HG03354 (cell line): ENCODE measurements around the gene SKP1.
"Not testable (repeated sequence)": the region's sequence is repeated elsewhere in the genome, so short reads cannot be mapped to it uniquely, and the experiment has no call there.

Experiments
- ATAC-seq: cut with Tn5 transposase; IDR thresholded peaks from one replicate; pipeline ENCODE4 v1.9.1; 2021; ENCODE audit warnings: mild to moderate bottlenecking; ENCODE audit not compliant: unreplicated experiment, poor library complexity, severe bottlenecking

The SKP1 gene

DNA sequence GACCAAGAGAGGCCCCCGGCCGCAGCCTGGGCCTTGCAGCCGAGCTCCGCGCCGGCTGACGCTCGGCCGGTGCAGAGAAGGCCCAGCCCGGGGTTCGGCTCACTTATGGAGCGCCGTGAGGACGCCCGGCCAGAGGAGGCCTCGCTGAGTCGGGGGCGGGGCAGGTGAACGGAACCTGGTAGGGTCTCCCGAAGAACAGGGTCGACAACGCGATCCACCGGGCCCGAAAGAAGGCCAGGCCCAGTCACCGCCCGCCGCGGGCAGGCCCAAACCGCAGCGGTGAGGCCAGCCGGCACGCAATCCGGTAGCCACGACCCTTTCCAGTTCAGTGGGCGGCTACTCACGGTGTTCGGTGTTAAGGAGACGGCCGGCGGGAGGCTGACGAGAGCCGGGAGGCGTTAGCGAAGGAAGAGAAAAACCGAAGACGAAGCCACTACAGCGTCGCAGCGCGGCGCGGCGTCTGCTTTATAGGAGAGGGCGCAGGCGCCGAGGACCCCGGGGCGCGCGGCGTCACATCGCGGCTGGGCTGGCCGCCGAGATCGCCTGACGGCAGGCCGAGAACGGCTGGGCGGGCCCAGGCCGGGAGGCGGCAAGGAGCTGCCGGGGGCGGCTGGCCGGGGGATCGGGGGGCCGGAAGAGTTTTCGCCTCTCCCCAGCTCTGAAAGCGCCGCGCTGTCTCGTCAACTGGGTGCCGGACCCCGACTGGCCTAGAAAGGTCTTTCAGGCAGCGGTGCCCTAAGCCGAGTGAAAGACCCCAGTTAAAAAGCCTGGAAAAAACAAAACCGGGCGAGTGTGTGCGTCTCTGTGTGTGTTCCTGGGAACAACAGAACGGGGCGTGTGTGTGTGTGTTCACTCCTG lies at the start of gene SKP1:
Gene SKP1, minus strand, starts transcription at position 440 of the 858 bp plus-strand sequence. CDS start 2,928 bp downstream, outside the sequence.
- ATAC-seq: peak; percentile 81

DNA sequence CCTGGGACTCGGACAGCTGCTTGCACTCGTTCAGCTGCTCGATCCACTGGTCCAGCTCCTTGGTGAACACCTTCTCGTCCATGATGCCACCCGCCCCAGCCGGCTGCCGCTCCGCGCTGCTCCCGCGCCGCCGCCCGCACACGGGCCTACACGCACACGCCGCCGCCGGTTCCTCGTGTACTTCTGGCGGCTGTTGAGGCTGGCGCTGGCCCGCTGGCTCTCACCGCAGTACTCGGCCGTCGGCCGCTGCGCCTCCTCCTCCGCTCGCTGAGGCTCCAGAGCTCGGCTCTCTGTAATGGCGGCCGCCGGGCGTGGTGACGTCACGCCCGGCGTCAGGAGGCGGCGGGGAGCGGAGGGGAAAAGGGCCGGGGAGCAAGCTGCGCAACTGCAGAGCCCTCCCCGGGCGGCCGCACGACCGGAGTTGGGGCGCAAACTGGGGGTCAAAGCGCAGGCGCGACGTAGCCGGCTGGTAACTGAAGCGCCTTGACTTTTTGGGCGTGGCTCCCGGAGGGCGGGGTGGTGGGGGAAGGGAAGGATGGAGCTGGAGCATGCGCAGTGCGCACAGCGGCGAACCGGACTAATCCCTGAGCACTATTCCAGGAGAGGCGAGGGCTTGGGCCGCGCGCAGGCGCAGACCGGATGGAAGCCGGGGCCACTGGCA lies 49.2 kb upstream of the SKP1 start, which contains the start of gene PPP2CA:
Gene PPP2CA, minus strand, starts transcription at position 294 of the 661 bp plus-strand sequence. Its CDS starts 212 bp downstream, at position 82.
- peak; percentile 78 for ATAC-seq

DNA sequence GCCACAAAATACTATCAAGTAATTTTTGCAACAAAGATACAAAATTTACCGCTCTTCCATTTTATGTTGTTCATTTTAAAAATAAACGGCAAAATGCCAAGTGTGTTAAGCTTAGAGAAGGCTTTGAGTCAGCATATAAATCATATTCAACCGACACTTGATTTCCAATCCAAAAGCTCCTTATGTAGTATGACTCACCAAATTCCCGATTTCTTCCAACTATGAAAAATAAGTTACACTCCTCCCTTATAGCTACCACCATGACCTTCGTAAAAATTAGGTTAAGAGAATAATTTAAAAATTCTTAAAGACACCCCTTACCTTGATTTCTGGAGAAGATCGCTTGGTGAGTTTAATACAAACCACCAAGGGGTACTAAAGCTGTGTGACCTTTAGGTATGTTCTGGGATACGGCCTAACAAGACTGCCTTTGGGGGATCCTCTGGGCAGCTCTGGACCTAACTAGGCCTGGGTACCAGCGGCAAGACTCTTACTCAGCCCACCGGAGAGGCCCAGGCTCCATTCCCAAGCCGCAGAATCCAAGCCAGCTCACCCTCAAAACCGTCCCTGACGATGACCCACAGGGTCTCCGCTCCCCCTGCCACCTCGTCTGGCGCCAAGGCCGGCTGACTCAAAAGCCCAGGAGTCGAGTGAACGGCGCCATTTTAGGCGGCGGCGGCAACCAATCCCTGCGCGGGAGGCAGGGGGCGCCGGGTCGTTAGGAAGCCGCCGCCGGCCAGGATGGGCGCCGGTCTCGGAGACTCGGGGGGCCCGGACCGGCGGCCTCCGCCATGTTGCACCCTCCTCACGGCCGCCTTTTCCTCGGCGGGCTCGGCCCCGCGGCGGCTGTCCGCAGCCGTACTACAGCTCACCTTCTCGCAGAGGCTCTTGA lies 48.4 kb upstream of the SKP1 start:
- peak; percentile 47 for ATAC-seq

DNA sequence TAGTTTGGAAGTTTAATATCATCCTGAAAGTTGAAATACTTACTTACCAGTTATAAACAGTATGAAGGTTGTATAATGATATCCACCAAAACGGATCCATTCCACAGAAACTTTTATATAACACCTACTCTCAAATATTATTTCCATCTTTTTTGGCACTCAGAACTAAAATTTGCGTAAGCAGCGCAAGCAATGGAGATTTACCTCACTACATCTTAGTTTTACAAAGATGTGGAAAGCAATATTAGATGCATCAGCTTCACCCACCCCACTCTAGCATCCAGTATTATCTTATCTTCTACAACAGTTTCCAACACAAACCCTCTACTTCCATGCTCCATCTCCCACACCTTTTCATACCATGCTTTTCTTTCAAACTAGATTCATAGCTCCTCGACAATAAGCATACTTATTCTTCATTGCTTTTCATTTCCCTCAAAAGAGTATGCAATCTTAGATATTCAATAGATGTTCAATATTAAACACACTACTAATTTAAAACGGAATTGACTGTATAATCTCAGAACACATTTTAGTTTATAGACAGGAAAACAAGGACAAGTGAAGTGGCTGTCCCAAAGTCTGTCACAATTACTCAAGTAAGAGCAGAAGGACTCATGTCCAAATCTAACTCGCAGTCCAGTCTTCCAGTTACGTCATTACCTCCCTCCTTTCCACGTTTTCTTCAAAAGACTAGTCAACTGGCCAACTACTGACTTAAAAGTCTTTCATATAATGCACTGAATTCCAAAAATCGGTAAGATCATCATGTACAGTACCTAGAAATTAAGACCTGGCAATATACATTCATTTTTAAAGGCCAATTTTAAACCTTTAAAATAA lies 46.9 kb upstream of the SKP1 start:
- no peak for ATAC-seq

DNA sequence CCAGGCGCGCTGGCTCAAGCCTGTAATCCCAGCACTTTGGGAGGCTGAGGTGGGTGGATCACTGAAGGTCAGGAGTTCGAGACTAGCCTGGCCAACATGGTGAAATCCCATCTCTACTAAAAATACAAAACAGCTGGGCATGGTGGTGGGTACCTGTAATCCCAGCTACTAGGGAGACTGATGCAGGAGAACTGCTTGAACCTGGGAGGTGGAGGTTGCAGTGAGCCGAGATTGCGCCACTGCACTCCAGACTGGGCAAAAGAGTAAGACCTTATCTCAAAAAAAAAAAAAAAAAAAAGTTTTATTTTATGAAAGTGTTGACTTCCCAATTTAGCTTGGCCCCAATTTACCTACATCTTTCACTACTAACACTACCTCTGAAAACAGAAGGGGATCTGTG lies 44.9 kb upstream of the SKP1 start:
- ATAC-seq: not testable (repeated sequence)

DNA sequence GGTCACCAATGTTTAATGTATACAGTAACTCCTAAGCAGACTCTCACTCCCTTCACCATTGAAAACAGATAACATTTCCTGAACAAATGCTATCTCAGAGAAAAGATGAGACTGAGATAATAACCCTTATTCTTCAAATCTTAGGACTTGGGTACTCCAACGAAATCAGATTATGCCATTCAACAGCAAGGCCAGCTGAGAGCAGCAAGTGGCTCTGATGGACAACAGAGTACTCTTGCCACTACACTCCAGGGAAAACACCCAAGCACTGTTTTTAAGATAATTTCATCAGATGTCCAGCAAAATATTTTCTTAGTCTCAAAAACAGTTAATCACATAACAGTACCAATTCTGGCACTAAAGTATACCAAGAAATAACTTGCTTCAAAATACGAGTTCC lies 39.0 kb upstream of the SKP1 start:
- no peak for ATAC-seq

DNA sequence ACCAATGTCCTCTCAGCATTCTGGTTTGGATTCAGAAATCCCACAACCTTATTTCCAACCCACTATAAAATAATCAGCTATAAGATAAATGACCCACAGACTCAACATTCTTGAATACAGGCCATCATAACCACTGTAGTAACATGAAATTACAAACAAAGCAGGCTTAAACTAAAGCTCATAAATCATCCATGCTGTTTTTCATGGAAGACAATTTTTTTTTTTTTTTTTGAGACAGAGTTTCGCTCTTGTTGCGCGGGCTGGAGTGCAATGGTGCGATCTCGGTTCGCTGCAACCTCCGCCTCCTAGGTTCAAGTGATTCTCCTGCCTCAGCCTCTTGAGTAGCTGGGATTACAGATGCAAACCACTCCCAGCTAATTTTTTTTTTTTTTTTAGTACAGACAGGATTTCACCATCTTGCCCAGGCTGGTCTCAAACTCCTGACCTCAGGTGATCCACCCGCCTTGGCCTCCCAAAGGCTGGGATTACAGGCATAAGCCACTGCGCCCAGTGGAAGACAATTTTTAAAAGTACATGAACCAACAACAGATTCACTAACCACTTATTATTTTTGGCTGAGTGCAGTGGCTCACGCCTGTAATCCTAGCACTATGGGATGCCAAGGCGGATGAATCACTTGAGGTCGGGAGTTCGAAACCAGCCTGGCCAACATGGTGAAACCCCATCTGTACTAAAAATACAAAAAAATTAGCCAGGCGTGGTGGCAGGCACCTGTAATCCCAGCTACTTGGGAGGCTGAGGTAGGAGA lies 34.7 kb upstream of the SKP1 start:
- not testable (repeated sequence) for ATAC-seq

DNA sequence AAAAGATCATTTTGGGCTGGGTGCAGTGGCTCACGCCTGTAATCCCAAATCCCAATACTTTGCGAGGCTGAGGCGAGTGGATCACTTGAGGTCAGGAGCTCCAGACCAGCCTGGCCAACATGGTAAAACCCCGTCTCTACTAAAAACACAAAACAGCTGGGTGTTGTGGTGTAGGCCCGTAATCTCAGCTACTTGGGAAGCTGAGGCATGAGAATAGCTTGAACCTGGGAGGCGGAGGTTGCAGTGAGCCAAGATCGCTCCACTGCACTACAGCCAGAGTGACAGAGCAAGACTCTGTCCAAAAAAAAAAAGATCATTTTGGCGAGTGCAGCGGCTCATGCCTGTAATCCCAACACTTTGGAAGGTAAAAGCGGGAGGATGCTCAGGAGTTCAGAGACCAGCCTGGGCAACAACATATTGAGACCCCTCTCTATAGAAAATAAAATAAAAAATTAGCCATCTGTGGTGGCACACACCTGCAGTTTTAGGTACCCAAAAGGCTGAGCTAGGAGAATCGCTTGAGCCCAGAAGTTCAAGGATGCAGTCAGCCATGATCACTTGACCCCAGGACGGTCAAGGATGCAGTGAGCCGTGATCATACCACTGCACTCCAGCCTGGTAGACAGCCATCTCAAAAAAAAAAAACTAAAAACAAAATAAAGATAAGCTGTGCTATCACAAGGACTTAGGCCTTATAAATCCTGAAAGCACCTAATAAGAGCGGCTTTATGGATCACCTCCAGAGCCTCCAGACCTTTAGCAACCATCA lies 32.9 kb upstream of the SKP1 start:
- no peak for ATAC-seq

DNA sequence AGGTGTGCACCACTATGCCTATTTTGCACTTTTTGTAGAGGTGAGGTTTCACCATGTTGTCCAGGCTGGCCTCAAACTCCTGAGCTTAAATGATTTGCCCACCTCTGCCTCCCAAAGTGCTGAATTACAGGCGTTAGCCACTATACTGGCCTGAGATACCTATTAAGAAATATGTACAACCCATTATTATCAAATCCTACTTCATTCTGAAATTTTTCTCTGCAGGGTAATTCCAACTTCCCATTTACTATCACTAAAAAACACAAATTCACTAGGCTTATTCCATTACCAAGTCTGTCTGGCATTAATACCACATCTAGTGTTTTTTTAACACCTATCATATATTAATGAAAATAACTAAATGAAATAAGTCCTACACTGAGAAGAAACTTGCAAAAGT lies 30.9 kb upstream of the SKP1 start:
- no peak for ATAC-seq

DNA sequence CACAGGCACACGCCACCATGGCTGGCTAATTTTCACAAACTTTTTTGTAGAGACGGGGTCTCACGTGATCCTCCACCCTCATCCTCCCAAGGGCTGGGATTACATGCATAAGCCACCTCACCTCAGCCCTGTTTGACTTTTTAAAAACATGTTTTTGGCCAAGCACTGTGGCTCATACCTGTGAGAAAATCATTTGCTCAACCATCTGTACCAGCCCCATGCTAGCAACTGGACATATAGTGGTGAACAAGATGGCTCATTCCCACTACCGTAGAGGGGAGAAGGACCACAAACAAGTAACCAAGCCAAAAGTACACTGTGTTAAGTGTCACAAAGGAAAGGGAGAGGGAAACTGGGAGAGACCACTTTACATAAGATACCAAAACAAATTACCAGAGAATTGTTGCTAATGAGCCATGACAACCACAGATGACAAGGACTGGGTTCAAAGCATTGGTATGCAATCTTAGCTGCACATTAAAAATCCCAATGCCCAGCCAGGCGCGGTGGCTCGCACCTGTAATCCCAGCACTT lies 29.9 kb upstream of the SKP1 start:
- ATAC-seq: no peak

DNA sequence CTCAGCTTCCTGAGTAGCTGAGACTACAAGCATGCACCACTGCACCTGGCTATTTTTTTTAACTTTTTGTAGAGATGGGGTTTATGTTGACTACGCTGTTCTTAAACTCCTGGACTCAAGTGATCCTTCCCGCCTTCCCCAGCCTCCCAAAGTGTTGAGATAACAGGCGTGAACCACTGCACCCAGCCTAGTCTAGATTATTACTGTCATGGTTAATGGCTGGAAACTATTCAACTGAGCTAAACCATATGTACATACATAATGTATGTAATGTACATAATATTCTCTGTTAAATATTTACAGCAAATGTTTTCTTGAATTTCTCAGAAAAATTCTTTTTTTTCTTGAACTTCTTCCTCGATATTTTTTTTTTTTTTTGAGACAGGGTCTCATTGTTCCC lies 27.8 kb upstream of the SKP1 start:
- no peak for ATAC-seq

DNA sequence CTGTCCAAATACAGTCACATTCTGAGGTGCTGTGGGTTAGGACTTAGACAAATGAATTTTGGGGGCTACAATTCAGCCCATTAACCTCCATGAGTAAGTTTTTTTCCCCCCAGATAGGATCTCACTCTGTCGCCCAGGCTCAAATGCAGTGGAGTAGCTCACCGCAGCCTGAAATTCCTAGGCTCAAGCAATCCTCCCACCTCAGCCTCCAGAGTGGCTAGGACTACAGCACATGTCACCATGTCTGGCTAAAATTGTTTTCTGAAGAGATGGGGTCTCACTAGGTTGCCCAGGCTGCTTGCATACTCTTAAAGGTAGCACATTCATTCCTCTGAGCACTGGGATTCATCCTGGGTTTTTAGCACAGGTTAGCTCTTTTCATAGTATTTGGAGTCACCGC lies 26.9 kb upstream of the SKP1 start:
- ATAC-seq: no peak

DNA sequence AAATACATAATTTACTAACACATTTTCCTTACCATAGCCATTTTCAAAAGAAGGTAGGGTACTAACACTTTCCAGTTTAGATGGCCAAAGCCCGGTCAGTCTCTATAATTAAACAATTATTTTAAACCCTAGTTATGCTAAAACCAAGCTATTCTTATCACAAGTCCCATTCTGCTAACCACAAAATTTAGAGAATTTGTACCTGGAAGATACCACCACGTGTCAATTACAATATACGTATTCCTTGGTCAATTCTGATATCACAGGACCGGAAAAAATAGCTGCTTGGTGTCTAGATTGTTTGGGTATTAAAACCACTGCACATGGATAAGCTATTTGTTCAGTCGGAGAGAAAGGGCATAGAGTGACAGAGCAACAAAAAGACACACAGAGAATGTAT lies 18.9 kb upstream of the SKP1 start:
- no peak for ATAC-seq

DNA sequence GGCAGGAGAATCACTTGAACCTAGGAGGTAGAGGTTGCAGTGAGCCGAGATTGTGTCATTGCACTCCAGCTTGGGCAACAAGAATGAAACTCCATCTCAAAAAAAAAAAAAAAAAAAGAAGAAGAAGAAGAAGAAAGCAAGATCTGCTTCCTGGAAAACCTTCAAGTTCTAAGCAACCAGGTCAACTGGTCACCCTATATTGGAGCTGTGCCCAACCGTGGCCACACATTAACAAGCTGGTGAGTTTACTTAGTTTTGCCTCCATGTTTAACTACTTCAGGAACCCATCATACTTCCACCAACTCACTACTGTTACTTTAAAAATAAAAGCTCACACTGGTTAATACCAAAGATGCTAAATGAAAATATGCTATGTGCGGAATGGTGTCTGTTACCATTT lies 12.3 kb upstream of the SKP1 start:
- ATAC-seq: no peak

DNA sequence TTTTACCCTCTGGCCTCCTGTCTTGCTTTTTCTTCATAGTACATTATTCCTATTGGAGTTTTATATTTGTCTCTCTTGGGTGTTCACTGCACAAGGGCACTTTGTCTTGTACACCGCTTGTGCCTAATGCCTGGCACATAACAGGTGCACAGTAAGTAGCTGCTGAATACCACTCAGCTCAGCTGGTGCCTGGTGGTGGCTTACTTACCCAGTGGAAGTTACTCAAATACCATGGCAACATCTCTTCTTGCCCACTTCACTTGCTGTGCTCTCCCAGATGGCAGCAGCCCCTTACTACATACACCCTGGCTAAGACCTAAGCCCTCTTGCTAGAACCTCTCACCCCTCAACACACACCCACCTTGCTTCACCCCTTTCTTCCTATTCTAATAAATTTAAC lies 11.3 kb upstream of the SKP1 start:
- no peak for ATAC-seq

DNA sequence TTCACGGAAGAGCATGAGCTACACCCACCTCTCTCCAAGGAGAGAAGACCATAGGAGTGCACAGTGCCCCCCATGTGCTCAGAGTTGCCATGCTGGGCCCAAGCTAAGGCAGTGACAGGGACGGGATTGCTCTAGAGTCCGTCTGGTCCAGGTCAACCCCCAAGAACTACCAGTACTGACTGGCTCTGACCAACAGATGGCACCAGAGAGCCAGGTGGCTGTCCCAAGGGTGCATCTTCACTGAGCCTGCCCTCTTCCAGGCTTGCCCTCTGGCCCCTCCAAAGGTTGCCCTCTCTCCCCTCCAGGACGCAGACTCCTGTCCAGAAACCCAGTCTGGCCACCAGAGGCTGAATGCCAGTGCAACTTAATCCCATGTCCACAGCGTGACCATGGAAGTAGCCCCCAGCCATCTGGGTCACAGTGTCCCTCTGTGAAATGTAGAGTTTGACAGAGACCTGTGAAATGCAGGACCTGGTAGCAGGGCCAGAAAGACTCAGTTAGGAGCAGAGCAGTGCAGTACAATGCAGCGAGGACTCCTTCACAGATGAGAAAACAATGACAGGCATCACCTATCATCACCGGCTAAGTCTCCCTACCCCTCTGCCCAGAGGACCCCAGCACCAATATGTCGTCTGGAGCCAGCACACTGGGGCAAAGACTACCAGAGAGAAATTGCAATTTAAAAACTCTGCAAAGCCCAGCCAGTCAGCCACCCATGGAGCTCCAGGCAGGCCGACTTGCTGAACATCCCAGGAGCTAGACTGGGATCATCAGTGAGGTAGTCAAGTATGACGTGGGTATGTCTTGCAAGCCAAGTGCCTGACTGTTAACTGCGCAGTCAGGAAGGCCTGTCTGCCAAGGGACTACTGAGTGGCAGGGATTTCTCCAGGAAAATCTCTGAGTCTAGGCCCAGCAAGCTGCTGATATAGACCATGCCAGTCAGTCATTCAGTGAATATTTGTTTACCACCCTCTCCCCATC lies 7.7 kb upstream of the SKP1 start:
- peak; percentile 86 for ATAC-seq
